ENCODE measurements around the gene MED27.

DNA sequence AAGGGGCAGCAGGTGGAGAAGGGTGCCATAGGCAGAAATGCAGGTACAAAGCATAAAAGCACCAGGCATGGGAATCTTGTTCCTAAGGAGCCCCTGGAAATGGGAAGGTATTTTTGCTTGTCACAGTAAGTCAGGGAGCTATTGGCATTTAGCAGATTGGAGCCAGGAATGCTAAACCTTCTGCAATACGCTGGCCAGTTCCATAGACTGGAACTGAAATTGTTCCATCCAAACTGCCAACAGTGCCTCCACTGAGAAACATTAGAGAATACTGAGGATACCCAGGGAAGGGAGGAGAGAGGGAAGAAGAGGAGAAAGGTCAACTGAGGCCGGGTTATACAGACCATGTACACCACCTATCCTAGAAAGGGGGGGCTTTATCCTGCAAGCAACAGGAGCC lies 162.7 kb downstream of the MED27 start:
- TF ChIP-seq EZH2 (IDR thresholded peaks at IDR 0.05; ENCODE audit: borderline replicate concordance, control insufficient read depth, low read depth, low read length), result no peak
- no peak for TF ChIP-seq BRCA1 (IDR thresholded peaks at IDR 0.05; ENCODE audit: low read depth, low read length)
- TF ChIP-seq EP300 (IDR thresholded peaks at IDR 0.05; ENCODE audit: borderline replicate concordance in 1 of 2, control insufficient read depth in 1 of 2, low read depth in 2 of 2, low read length in 2 of 2), result no peak
